VCaP (cell line): ENCODE results near the gene TTYH1.
"Not testable (repeated sequence)": the region's sequence is repeated elsewhere in the genome, so short reads cannot be mapped to it uniquely, and the experiment has no call there.

Source experiments
- H3K27ac ChIP-seq: fragments of 450-650 bp; 2 replicates; pipeline ENCODE4 v1.5.1; 2017
- CTCF ChIP-seq: fragments of 450-650 bp; conservative IDR thresholded peaks from 2 replicates; pipeline ENCODE4 v1.5.1; 2017; ENCODE audit warnings: mild to moderate bottlenecking, moderate library complexity

TTYH1 gene

GRCh38 chr19:54376610-54377285 lies 38.5 kb upstream of the TTYH1 start:
- TF ChIP-seq CTCF: no peak
- H3K27ac ChIP-seq: no peak overlapping the region

GRCh38 chr19:54379187-54379678 lies 36.0 kb upstream of the TTYH1 start:
- no peak overlapping the region for H3K27ac ChIP-seq
- no peak for TF ChIP-seq CTCF

- TF ChIP-seq CTCF: no peak
- H3K27ac ChIP-seq: no peak overlapping the region
These were observed 34.4 kb upstream of the TTYH1 start for GRCh38 chr19:54380897-54381296.

- H3K27ac ChIP-seq: not testable (repeated sequence)
These were observed 33.2 kb upstream of the TTYH1 start for GRCh38 chr19:54382041-54382440.

GRCh38 chr19:54383330-54383729 lies 31.9 kb upstream of the TTYH1 start:
- H3K27ac ChIP-seq: no peak overlapping the region
- TF ChIP-seq CTCF: no peak

- TF ChIP-seq CTCF: no peak
- no peak overlapping the region for H3K27ac ChIP-seq
These were observed 27.1 kb upstream of the TTYH1 start for GRCh38 chr19:54387991-54388801.

GRCh38 chr19:54388802-54389139 lies 26.5 kb upstream of the TTYH1 start:
- no peak for TF ChIP-seq CTCF
- H3K27ac ChIP-seq: no peak overlapping the region

- no peak overlapping the region for H3K27ac ChIP-seq
- no peak for TF ChIP-seq CTCF
These were observed 25.7 kb upstream of the TTYH1 start for GRCh38 chr19:54389553-54389952.
